ENCODE data around the gene CDH4.

CDH4 gene

GRCh38 chr20:61628901-61629601 lies 377.0 kb downstream of the CDH4 start:
- no peak overlapping the region for H3K4me3 ChIP-seq (ENCODE audit: low read depth, low read length)
- TF ChIP-seq CTCF (IDR thresholded peaks at IDR 0.05; ENCODE audit: low read depth, low read length) = no peak

GRCh38 chr20:61629602-61630390 lies 377.7 kb downstream of the CDH4 start:
- no peak overlapping the region for H3K4me3 ChIP-seq (ENCODE audit: low read depth, low read length)
- no peak for TF ChIP-seq CTCF (IDR thresholded peaks at IDR 0.05; ENCODE audit: low read depth, low read length)

GRCh38 chr20:61630391-61630650 lies 378.3 kb downstream of the CDH4 start:
- TF ChIP-seq CTCF (IDR thresholded peaks at IDR 0.05; ENCODE audit: low read depth, low read length) = no peak

GRCh38 chr20:61630816-61631215 lies 378.8 kb downstream of the CDH4 start:
- no peak for TF ChIP-seq CTCF (IDR thresholded peaks at IDR 0.05; ENCODE audit: low read depth, low read length)

More at GRCh38 chr20:61630391-61630650, 378.3 kb downstream of the CDH4 start:
- H3K4me3 ChIP-seq (ENCODE audit: low read depth, low read length) = no peak overlapping the region

GRCh38 chr20:61631751-61632150 lies 379.7 kb downstream of the CDH4 start:
- TF ChIP-seq CTCF (IDR thresholded peaks at IDR 0.05; ENCODE audit: low read depth, low read length) = no peak
- H3K4me3 ChIP-seq (ENCODE audit: low read depth, low read length) = no peak overlapping the region

More at GRCh38 chr20:61630816-61631215, 378.8 kb downstream of the CDH4 start:
- H3K4me3 ChIP-seq (ENCODE audit: low read depth, low read length) = no peak overlapping the region

GRCh38 chr20:61633004-61633403 lies 380.9 kb downstream of the CDH4 start:
- no peak for TF ChIP-seq CTCF (IDR thresholded peaks at IDR 0.05; ENCODE audit: low read depth, low read length)

More at GRCh38 chr20:61633004-61633403, 380.9 kb downstream of the CDH4 start:
- no peak overlapping the region for H3K4me3 ChIP-seq (ENCODE audit: low read depth, low read length)
